Smooth muscle cell of the coronary artery (primary cell): ENCODE measurements around the gene BBS2. TPM values are rescaled to one million over a fixed set of nuclear protein-coding genes. Genes with fewer than 3 reads are reported as not detected.

ENCODE experiments used
- total RNA-seq: library from RNA; depleted of rRNA; stranded (reverse); fragments of >200 nt; gene quantifications from 2 replicates; pipeline ENCODE4 v1.2.3, GENCODE V29; 2014; ENCODE audit warnings: low replicate concordance

Gene BBS2
- 39.0 and 91.0 TPM in 2 replicates for total RNA-seq

GRCh38 chr16:56519459-56520250 lies at the start of gene BBS2:
BBS2 (minus strand) TSS chr16:56520024; CDS start chr16:56519862, 162 bp downstream.

GRCh38 chr16:56564793-56565477 lies 45.1 kb upstream of the BBS2 start, which contains the start of gene MT4:
MT4 (plus strand) TSS chr16:56565073; CDS start chr16:56565129, 56 bp downstream.

DNA sequence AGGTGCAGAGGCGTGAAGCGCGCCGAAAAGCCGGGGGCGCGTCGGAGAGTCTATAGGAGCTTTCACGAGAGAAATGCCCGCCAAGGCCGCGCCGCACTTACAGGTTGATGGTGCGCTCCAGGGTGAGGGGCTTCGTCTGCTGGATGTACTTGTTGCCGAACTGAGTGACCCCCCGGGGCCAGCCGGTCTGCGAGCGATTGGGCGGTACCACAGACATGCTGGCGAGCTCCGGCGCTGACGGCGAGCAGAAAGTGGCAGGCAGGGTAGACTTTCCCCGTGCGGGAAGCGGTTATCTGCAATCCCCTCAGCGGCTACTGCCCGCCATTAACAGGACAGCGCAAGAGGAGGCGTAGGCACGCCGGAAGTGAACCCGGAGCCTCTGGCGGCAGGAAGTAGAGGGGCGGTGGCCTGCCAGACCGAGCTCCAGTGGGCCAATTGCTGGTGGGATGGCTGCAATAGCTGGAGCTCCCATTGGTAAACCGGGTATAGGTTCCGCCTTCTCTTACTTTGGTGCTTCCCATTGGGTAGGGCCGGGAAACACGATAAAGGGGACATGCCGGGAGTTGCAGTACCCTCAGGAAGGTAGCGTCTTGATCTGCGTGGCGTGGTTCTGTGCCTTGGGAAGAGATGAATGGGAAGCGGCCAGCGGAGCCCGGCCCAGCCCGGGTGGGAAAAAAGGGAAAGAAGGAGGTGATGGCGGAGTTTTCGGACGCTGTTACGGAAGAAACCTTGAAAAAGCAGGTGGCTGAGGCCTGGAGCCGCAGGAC lies 68.7 kb downstream of the BBS2 start, which contains the start of the genes NUDT21 and OGFOD1:
Gene NUDT21 (minus strand): TSS at position 347 of the 767 bp plus-strand sequence. CDS start 130 bp downstream, at position 217.
Gene OGFOD1 (plus strand): TSS at position 569 of the 767 bp plus-strand sequence. CDS start 59 bp downstream, at position 628.

Other genes with a start within 250 kb of the BBS2 start
- gene AMFR, start 94.5 kb downstream of the BBS2 start, total RNA-seq = 204 and 465 TPM in 2 replicates
- gene NUDT21, start 68.7 kb downstream of the BBS2 start, total RNA-seq = 44.2 and 51.2 TPM in 2 replicates
- 27.1 and 92.2 TPM in 2 replicates for gene OGFOD1, start 68.5 kb downstream of the BBS2 start, total RNA-seq
- not detected in 2 replicates for gene MT4, start 45.0 kb upstream of the BBS2 start, total RNA-seq
- 0.70 TPM in 1 of 2 replicates, not detected in the other for gene MT3, start 69.5 kb upstream of the BBS2 start, total RNA-seq
- gene MT2A, start 88.6 kb upstream of the BBS2 start, total RNA-seq = 37.4 and 62.2 TPM in 2 replicates
- 147 and 148 TPM in 2 replicates for gene MT1E, start 105.8 kb upstream of the BBS2 start, total RNA-seq
- gene MT1M, start 112.6 kb upstream of the BBS2 start, total RNA-seq = 2.0 and 9.5 TPM in 2 replicates
- 1.7 TPM in 1 of 2 replicates, not detected in the other for gene MT1A, start 118.6 kb upstream of the BBS2 start, total RNA-seq
- gene MT1B, start 131.9 kb upstream of the BBS2 start, total RNA-seq = not detected in 2 replicates
- 1.2 TPM in 1 of 2 replicates, not detected in the other for gene MT1F, start 137.9 kb upstream of the BBS2 start, total RNA-seq
- gene MT1G, start 148.0 kb upstream of the BBS2 start, total RNA-seq = not detected in 2 replicates
- gene MT1H, start 149.8 kb upstream of the BBS2 start, total RNA-seq = not detected in 2 replicates
- gene MT1X, start 162.4 kb upstream of the BBS2 start, total RNA-seq = 19.2 and 55.7 TPM in 2 replicates
- 42.6 and 72.0 TPM in 2 replicates for gene NUP93, start 210.1 kb upstream of the BBS2 start, total RNA-seq